ENCODE measurements around the gene IQCK. TPM values are rescaled to one million over a fixed set of nuclear protein-coding genes. Genes with fewer than 3 reads are reported as not detected.

IQCK gene
- total and polyA plus RNA-seq, 12 donors: 8.2 to 35.2 (median 14.9) TPM

DNA sequence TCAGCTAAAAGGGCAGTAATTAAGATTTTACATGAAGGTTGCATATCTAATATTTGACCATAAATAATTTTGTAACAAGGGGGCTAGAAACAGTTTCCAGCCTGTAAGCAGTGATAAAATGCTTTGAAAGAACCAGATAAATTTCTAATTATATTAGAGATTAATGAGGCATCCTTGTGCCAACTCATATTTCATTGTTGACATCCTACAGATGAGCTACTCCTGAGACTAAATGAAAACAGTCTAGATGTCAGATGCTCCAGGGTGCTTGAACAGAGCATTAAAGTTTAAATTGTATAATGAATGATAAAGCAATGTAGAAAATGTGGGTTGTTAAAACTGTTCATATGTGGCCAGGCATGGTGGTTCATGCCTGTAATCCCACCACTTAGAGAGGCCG lies 23.3 kb downstream of the IQCK start:
- Histone ChIP-seq H3K27ac (no peak overlapping the region), H3K4me3 (no peak overlapping the region), H3K9me3 (replicated peaks in 1 of 3) (no peaks in the 10 kb centered on the region), H3K4me1 (replicated peaks in 1 of 2) (no peaks in the 10 kb centered on the region), H3K36me3 (replicated peaks in 1 of 2) (no peaks in the 10 kb centered on the region), H3K27me3 (no peaks in the 10 kb centered on the region)
- no peak for DNase-seq
- intact Hi-C loops (cut with DNase I): no loop called here
- TF ChIP-seq POLR2A (IDR thresholded peaks at IDR 0.05): no peak
- no peak for TF ChIP-seq CTCF (IDR thresholded peaks at IDR 0.05)
- 93 to 100% (median 100%) methylated on average over 1 of the region's 1 CpG for WGBS, 4 donors

DNA sequence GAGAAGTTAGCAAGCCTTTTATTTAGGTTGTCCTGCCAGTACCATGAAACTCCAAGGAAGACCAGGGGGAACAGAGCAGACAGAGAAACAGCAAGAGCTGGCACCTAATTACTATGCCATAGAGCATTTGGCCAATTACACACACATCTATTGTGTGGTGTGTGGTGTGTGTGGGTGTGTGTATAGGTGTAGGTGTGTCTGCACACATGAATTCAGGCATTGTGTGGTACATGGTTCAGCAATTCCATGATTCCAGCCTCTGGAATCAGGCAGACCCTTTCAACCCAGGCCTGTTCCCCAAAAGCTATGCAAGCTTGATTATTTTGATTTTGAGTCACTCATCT lies 25.7 kb downstream of the IQCK start:
- peak in 1 of 7 donors; percentile 9 for DNase-seq

GRCh38 chr16:19744670-19745069 lies 26.6 kb downstream of the IQCK start:
- Histone ChIP-seq H3K9me3 (replicated peaks in 1 of 3) (no peaks in the 10 kb centered on the region), H3K4me3 (no peak overlapping the region), H3K27me3 (no peaks in the 10 kb centered on the region), H3K4me1 (replicated peaks in 1 of 2) (peaks cover 0 to 4% of the 10 kb centered on the region in 2 donors), H3K27ac (no peak overlapping the region), H3K36me3 (replicated peaks in 1 of 2) (no peaks in the 10 kb centered on the region)
- TF ChIP-seq POLR2A (IDR thresholded peaks at IDR 0.05) (no peak), CTCF (IDR thresholded peaks at IDR 0.05) (no peak)
- DNase-seq: no peak
- 74 to 80% (median 75%) methylated on average over 3 of the region's 3 CpGs for WGBS, 4 donors
- intact Hi-C loops (cut with DNase I): no loop called here

More for the DNA sequence above, 25.7 kb downstream of the IQCK start:
- Histone ChIP-seq H3K27me3 (no peaks in the 10 kb centered on the region), H3K36me3 (replicated peaks in 1 of 2) (no peaks in the 10 kb centered on the region), H3K4me3 (no peak overlapping the region), H3K9me3 (replicated peaks in 1 of 3) (no peaks in the 10 kb centered on the region), H3K27ac (no peak overlapping the region), H3K4me1 (replicated peaks in 1 of 2) (peaks cover 0 to 4% of the 10 kb centered on the region in 2 donors)
- TF ChIP-seq CTCF (IDR thresholded peaks at IDR 0.05) (no peak), POLR2A (IDR thresholded peaks at IDR 0.05) (no peak)
- intact Hi-C loops (cut with DNase I): no loop called here

GRCh38 chr16:19745286-19746010 lies 27.4 kb downstream of the IQCK start:
- Histone ChIP-seq H3K9me3 (replicated peaks in 1 of 3) (no peaks in the 10 kb centered on the region), H3K27ac (no peak overlapping the region), H3K4me1 (replicated peaks in 1 of 2) (peaks cover 0 to 4% of the 10 kb centered on the region in 2 donors), H3K36me3 (replicated peaks in 1 of 2) (no peaks in the 10 kb centered on the region), H3K4me3 (no peak overlapping the region), H3K27me3 (no peaks in the 10 kb centered on the region)
- WGBS, 4 donors: 90 to 94% (median 91%) methylated on average over 9 of the region's 9 CpGs
- TF ChIP-seq POLR2A (IDR thresholded peaks at IDR 0.05) (no peak), CTCF (IDR thresholded peaks at IDR 0.05) (no peak)
- intact Hi-C loops (cut with DNase I): no loop called here
- no peak for DNase-seq
